Esophagus squamous epithelium (tissue), 4 donors: ENCODE measurements around the gene OR2A42.
"Not testable (repeated sequence)": the region's sequence is repeated elsewhere in the genome, so short reads cannot be mapped to it uniquely, and the experiment has no call there.

Source experiments
- CTCF ChIP-seq, 6 experiments: fragments of 450-650 bp in 4 of 6; fragments of 200-600 bp in 2 of 6; sonication (generic) in 2 of 6; IDR thresholded peaks; one replicate each; pipeline ENCODE4 v1.5.1; 2016 to 2019; ENCODE audit warnings: antibody characterized with exemption in 6 of 6, mild to moderate bottlenecking in 4 of 6, moderate library complexity in 4 of 6
- POLR2A ChIP-seq, 4 donors: fragments of 450-650 bp; IDR thresholded peaks; one replicate each; pipeline ENCODE4 v1.6.1; 2017; ENCODE audit warnings: antibody characterized with exemption in 4 of 4, mild to moderate bottlenecking in 4 of 4, moderate library complexity in 3 of 4

- TF ChIP-seq POLR2A, CTCF (IDR thresholded peaks at IDR 0.05): not testable (repeated sequence)
These were observed 25.3 kb upstream of the OR2A42 start, which contains the start of gene OR2A7 for GRCh38 chr7:144264692-144265091.
